Activated CD8-positive, alpha-beta memory T cell treated with anti-CD3 and anti-CD28 coated beads, Interleukin-2, amount 50 U/mL, for 1 hour (primary cell): ENCODE results near the gene ADRM1.

Experiments
- DNase-seq: peaks from one replicate; pipeline ENCODE4 v3.0.0-alpha.2; 2020; ENCODE audit errors: extremely low read depth

ADRM1 gene

DNA sequence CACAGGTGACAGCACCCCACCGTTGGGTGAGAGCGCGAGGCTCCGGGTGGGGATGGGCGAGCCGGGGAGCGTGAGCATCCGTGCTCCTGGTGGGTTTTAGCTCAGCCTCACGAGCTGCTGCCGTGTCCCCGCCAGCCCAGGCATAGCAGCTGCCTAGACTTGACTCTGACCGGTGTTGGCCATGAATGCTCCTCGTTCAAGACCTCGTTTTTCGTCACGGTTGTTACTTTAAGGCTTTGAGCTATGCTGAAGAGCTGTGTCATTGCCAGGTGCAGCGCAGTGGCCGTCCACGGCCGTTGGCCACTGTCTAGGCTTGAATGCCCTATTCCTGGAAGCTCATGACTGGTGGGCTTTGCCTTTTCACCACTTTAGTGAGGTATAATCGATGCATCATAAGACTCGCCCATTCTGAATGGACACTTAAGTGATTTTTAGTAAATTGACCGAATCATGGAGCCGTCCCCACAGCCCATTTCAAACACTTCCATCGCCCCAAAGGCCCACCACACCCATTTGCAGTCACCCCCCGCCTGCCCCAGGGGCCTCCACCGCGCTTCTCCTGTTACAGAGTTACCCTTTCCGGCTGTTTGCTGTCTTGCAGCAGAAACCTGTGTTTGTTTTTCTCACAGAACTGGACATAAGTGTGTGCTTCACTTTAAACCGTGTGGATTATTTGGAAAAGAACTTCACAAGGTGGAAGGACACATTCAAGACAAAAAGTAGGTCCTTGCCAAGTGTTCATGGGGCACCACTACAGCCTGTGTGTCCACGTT lies 21.4 kb upstream of the ADRM1 start:
- DNase-seq = no peak

DNA sequence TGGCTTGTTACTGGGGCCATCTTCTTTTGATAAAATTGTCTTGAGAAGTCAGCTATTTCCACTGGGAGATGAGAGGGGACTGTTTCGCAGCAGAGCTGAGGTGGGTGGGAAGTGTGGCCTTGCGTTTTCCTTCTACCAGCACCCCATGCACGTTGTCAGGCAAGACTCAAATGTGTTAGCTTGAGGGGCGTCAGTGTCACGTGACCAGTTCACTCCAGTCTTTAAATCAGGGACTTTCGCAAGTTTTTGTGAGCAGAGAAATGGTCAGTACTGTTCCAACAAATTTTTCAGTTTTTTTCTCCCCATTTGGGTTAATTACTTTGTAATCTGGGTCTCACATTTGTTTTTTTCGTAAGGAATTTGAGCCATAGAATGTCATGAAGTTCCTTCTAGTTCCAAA lies 20.7 kb upstream of the ADRM1 start:
- DNase-seq = no peak

DNA sequence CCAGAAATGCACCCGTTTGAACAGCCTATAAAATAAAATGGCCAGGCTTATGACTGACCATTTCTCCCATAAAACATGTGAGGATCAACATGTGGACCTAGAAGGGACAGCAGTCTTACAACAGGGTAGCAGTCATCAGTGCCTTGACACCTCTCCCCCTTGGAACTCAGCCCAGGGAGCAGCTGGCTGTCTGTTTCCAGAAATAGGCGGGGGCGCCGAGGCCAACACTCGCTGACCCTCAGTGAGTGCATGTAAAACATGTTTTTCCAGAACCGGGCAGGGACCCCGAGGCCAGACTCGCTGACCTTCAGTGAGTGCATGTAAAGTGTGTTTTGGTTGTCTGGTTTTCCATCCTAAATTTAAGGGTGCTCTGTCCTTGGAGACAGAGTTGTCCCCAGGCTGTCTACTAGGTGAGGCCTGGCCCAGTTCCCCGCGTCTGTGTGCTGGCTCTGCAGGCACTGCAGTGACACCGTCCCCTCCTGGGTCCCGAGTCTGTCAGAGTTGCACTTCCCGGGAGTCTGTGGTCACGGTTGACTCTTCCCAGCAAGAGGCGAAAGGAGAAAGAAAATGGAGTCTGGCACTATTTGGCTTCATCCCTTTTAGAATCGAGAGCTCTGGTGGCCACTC lies 19.8 kb upstream of the ADRM1 start:
- no peak for DNase-seq

DNA sequence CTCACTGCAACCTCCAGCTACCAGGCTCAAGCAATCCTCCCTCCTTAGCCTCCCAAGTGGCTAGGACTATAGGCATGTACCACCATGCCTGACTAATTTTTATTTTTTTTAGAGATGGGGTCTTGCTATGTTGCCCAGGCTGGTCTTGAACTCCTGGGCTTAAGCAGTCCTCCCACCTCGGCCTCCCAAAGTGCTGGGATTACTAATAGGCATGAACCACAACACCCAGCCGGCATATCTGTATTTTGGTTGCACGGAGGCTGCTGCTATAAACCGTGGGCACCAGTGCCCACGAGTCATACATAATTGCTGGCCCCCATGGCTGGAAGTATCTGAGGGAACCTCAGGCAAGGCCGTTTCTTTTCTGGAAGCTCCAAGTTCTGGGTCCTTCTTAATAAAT lies 18.3 kb upstream of the ADRM1 start:
- no peak for DNase-seq

DNA sequence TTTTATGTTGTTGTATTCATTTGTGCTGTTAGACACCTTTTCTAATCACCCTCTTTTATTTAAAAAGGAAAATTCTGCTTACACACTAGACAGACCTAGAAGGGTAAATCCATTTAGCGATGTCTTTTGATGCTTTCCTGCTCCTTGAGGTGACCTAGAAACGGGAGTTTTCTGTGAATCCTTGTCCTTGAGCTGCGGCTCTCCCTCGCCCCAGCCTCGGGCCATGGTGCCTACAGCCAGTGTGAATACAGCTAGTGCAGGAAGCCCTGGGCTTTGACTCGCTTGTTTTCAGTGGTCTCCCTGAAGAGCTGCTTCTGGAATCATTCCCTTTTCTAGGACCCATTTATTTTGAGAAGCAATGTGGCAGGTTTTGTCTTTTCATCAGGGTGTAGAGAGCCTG lies 17.6 kb upstream of the ADRM1 start:
- DNase-seq = no peak

DNA sequence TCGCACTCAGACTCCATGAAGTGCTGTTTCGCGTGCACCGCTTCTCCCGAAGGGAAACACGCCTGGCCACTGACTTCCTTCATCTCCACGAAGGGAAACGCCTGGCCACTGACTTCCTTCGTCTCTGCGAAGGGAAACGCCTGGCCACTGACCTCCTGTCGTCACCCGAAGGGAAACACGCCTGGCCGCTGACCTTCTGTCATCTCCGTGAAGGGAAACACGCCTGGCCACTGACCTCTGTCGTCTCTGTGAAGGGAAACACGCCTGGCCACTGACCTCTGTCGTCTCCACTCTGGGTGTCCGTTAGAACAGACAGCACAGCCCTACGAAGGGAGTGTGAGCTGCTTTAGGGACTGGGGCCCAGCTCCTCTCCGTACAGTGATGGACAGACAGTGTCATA lies 17.1 kb upstream of the ADRM1 start:
- DNase-seq = no peak

DNA sequence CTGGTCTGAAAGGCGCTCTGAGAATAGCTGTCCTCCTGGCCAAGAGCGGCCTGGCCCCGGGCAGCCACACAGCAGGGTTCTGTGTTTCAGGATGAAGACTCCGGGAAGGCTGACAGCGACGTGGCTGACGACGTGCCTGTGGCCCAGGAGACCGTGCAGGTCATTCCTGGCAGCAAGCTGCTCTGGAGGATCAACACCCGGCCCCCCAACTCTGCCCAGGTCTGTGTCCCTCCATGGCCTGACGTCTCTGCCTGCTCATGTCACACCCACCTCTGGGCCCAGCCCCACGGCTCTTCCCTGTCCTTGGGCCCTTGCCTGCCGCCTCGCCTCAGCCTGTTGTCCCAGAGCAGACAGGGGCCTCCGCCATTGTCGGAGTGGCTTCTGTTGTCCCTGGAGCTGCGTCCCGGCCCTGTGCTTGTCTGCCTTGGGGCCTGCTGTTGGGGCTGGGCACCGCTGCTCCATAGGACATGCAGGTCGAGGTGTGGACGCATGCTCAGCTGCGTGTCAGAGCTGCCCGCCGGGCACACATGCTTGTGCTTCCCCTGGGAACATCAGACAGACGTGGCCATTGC lies 16.2 kb upstream of the ADRM1 start:
- DNase-seq = no peak

DNA sequence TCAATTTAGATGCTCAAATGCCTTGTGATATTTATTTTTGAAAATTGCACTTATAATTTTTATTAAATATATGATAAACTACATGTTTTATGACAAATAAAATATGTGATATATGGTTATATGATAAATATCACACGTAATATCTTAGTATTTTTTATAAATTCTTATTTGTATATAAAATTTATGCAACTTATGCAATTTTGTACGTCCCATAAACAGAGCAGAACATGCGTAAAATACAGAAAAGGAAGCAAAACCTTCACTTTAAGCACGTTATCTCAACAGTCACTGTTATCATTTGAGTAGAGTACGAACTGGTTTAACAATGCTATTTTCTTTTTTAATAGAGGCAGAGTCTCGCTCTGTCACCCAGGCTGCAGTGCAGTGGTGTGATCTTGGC lies 15.7 kb upstream of the ADRM1 start:
- no peak for DNase-seq

DNA sequence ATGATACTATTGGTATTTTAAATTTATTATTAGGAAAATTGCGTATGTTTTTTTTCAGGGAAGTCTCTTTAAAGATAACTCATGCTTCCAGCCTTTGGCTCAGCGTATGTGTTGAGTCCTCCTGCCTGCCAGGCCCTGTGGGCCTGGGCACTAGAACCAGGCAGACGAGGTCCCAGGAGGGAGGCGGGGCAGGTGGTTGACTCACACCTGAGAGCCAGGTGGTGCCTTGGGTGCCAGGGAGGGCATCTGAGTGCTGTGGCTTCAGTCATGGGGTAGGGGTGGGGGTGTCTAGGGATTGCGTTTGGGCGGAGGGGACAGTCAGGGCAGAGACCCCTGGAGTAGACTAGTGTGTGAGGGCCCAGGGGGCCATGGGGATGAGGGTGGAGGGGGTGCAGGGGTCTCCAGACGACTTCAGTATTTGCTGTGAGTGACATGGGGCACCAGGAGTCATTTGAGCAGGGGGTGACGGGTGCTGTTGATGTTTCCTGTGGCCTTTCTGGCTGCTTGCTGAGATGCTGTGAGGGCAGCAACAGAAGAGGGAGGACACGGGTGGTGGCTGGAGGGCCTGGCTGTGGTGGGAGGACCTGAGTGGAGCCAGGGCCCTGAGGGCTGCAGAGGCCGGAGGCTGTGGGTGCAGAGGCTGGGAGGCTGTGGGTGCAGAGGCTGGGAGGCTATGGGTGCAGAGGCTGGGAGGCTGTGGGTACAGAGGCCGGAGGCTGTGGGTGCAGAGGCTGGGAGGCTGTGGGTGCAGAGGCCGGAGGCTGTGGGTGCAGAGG lies 14.8 kb upstream of the ADRM1 start:
- no peak for DNase-seq

DNA sequence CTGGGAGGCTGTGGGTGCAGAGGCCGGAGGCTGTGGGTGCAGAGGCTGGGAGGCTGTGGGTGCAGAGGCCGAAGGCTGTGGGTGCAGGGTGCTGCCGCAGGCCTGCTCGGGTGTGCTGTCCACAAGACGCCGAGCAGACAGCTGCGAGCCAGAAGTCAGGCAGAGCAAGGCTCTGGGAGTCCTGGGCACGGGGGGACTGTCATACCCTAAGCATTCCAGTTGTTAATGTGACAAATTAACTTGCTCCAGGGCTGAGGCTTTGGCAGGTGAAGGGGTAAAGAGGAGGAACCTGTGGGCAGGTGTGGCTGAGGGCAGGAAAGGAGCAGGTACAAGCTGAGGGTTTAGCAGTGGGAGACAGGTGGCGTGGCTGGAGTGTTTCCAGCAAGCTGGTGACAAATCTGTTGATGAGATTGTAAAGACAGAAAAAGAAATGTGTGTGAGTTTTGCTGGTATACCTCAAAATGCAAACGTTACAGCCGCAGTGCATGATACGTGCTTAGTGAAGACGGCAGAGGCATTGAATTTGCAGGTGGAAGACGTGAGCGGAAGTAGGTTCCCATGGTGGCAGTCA lies 14.2 kb upstream of the ADRM1 start:
- no peak for DNase-seq

DNA sequence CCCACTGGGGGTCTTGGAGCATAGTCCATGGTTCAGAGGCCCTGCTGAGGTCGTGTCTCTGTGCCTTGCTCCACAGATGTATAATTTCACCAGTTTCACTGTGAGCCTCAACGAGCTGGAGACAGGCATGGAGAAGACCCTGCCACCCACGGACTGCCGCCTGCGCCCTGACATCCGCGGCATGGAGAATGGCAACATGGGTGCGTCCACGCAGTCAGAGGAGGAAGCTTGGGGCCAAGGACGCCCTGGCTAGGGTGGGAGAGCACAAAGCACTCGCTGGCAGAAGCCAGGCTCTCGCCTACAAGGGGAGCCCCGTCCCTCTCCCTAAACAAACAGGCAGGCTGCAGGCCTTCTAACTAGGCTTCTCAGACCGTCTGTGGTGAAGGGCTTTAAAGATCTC lies 13.7 kb upstream of the ADRM1 start:
- no peak for DNase-seq

DNA sequence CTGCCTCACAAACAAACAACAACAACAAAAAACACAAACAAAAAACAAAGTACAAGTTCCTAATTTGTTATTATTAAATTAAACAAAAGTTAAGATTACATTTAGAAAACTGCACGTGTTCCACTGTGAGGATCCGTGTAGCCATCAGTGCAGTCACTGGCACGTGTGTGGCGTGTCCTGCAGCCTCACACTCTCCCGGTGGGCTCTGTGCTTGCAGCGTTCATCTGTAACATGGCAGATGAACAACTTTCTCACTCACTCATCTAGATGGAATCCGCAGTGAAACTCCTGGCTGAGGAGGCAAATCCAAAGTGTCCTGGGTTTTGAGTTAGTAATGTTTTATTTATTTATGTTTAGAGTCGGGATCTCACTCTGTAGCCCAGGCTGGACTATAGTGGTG lies 12.9 kb upstream of the ADRM1 start:
- DNase-seq = no peak

DNA sequence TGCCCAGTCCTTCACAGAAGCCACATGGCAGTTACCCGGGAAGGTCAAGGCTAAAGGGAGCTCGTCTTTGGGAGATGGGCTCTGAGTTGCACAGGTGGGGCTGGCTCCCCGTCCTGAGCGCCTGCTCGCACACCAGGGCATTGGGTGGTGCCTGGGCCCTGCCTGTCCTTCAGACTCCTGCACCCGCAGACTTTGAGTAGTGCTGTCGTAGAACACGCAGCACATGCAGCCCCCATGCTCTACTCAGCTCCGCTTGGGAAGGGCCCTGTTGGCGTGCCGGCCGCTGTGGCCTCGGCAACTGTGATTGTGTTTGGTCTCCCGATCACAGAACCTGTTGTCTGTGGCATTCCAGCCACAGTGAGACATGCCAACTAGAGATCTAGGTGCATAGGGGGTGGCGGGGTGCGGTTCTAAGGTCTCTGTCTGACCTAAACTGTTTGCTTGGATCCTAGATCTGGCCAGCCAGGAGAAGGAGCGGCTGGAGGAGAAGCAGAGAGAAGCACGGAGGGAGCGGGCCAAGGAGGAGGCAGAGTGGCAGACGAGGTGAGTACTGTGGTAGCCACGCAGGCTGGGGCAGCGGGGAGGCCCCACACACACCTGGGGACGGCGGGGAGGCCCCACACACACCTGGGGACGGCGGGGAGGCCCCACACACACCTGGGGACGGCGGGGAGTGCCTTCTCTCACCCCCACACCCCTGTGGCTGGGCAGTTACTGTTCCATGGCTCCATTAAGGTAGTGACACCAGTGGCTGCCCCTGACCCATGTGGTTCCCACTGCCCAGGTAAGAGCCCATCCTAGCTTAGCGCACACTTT lies 11.3 kb upstream of the ADRM1 start:
- no peak for DNase-seq

DNA sequence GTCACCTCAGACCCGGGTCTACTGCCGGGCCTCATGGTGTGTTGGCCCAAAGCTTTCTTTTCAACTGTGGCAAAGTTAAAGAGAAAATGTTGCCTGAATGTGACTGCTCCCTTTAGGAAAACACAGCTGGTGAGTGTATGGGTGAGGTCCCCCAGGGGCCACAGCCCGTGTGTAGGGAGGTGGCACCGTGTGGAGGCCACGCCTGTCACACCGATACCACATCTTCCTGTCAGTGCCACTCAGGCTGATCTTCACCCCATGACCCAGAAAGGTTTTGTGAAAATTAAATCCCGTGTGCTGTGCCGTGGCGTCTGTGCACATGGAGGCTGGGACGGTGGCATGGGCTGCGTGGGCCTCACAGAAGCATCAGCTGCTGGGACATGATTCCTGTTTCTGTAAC lies 10.7 kb upstream of the ADRM1 start:
- DNase-seq = no peak

DNA sequence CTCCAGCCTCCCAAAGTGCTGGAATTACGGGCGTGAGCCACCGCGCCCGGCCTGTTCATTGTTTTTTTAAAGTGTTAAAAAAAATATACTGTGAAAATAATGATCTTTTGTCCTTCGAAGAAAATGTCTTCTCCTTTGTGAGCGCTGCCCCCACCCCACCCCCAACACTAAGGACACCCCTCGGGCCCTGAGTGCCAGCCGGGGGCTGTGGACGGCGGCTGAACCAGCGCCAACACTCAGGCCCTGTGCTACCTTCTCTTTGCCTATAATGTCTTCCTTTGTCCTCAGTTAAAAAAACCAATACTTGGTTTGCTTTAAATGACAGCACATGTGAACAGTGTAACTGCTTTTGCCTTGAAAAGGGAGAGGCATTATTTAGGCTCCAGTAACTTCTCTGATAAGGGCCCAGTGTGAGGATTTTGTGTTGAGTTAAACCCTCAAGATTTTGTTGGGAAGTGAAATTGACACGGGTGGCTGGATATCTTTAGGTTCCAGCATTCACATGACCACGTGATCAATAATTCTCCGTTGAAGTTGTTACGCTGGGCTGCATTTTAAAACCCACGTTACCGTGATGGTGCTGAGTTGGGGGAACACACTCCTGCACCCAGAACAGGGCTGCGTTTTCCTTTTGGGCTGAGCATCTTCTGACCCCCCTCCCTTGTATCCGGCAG lies 9.5 kb upstream of the ADRM1 start:
- DNase-seq = no peak

DNA sequence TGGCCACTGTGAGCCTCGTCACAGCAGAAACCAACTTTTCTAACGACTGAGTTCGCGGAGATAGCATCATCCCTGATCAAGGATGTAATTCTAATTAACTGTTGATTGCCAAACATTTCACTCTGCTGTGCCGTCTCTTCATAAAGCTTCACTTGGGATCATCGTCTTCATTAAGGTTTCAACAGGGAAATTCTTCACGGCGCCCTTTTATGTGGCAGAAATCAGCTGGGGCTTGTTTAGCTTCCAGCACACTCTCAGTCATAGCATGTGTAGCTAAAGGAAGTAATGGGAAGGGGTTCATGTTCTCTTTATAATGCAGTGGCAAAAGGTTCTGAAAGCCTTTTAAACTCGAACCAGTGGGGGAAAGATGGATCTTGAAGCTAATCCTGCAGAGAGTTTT lies 8.9 kb upstream of the ADRM1 start:
- no peak for DNase-seq

DNA sequence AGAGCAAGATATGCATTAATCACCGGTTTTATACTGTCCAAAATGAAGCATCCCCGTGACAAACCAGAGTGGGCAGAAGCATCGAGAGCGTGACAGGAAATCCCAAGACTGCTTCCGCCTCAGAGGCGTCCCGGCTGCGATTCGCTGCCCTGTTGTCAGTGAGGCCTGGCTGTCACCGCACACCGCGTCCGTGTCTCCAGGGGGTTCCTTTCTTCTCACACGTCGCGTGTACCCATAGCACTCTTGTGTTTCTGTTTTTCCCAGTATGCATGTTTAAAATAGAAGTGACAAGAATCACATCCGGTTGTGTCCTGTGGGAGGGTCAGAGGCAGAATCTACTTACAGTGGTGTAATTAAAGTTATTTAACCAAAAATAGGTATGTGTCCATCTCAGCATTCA lies 8.3 kb upstream of the ADRM1 start:
- DNase-seq = no peak

DNA sequence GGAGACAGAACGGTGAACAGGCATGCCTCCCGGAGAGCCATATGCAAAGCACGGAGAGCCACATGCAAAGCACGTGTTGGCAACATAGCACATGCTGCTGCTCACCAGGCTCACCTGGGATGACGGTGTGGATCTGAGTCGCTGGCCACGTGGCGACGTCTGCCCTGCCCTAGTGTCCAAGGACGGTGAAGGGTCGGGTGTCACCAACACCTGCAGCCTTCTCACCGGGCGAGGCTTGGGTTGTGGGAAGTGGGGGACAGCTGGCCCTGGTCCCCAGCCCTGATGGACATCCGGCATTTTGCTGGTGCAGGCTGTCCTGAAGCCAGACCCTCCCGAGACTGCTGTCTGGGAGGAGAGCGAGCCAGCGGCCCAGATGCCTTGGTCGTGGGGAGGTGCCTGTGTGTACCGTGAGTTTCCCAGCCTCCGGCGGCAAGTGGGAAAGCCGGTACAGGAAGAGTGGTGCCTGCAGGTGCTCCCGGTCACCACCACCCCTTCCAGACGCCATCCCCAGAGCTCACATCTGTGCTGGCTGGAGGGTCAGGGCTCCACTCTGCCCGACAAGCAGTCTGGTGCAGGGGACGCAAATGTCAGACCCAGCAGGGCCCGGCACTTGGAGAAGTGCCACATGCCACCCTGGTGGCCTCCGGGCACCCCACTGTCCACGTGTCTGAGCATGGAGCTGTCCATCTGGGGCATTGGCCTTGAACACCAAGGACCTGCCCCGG lies 5.9 kb upstream of the ADRM1 start:
- DNase-seq = no peak

DNA sequence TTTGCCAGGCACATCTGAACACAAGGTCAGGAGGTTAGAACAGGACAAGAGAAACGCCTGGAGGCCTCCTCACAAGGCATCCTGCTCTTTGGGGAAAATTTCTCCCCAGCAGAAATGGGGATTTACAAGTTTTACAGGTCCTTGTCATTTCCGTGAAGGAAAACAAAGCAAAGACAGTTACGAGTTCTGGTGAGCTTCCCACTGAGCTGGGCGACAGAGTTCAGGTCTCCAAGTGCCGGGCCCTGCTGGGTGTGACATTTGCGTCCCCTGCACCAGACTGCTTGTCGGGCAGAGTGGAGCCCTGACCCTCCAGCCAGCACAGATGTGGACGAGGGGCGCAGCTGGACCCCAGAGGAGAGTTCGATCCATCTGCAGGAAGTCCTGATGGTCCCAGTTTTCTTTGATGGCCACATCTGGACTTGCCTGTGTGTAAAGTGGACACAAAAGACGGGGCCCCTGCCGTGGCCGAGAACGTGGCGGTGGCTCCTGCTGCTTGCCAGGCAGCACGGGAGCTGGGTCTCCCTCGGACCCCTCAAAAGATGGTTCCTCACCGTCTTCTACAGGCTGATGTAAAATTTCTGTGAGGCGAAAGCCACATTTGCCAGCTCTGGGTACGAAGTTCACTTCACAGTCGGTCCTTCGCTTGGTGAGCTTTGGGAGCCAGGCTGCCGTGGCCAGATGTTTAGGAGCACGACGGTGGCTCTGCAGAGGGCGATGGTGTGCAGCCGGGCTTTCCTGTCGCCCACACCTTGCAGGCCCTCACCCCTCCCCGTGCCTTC lies 5.2 kb upstream of the ADRM1 start:
- no peak for DNase-seq
